Activated CD4-positive, alpha-beta T cell treated with anti-CD3 and anti-CD28 coated beads, Interleukin-2, amount 50 U/mL, for 24 hours (primary cell): ENCODE data around the gene PRKRIP1.
"Not testable (repeated sequence)": the region's sequence is repeated elsewhere in the genome, so short reads cannot be mapped to it uniquely, and the experiment has no call there.

Experiments used
- DNase-seq, 2 donors: peaks; one replicate each; pipeline ENCODE4 v3.0.0-alpha.2; 2020; ENCODE audit warnings: low read depth in 1 of 2, low spot score in 1 of 2

The PRKRIP1 gene

GRCh38 chr7:102455596-102455995 lies 59.4 kb downstream of the PRKRIP1 start:
- no peak for DNase-seq

GRCh38 chr7:102456327-102456726 lies 60.2 kb downstream of the PRKRIP1 start:
- DNase-seq = no peak

GRCh38 chr7:102457352-102457924 lies 61.3 kb downstream of the PRKRIP1 start:
- DNase-seq = no peak

GRCh38 chr7:102459221-102459844 lies 63.2 kb downstream of the PRKRIP1 start:
- no peak for DNase-seq

GRCh38 chr7:102460467-102460866 lies 64.3 kb downstream of the PRKRIP1 start:
- DNase-seq = no peak

- no peak for DNase-seq
These were observed 67.8 kb downstream of the PRKRIP1 start for GRCh38 chr7:102463841-102464576.

- peak; percentile 93 to 94 for DNase-seq
These were observed 68.6 kb downstream of the PRKRIP1 start, which contains the start of the genes ALKBH4 and LRWD1 for GRCh38 chr7:102464577-102465280. TSS of gene ALKBH4 (minus strand) at chr7:102464863. CDS start at chr7:102464836, 27 bp downstream. TSS of gene LRWD1 (plus strand) at chr7:102464984. CDS start at chr7:102465081, 97 bp downstream.

GRCh38 chr7:102466097-102466496 lies 69.9 kb downstream of the PRKRIP1 start:
- no peak for DNase-seq

- DNase-seq = no peak
These were observed 71.7 kb downstream of the PRKRIP1 start for GRCh38 chr7:102467581-102468477.

GRCh38 chr7:102468478-102469350 lies 72.6 kb downstream of the PRKRIP1 start:
- no peak for DNase-seq

- no peak for DNase-seq
These were observed 73.3 kb downstream of the PRKRIP1 start for GRCh38 chr7:102469351-102469971.

- no peak for DNase-seq
These were observed 74.0 kb downstream of the PRKRIP1 start for GRCh38 chr7:102469972-102470825.

- no peak for DNase-seq
These were observed 75.6 kb downstream of the PRKRIP1 start for GRCh38 chr7:102471791-102472125.

- DNase-seq = no peak
These were observed 76.2 kb downstream of the PRKRIP1 start for GRCh38 chr7:102472126-102473041.

- no peak for DNase-seq
These were observed 77.3 kb downstream of the PRKRIP1 start for GRCh38 chr7:102473271-102473991.

GRCh38 chr7:102474116-102474515 lies 78.0 kb downstream of the PRKRIP1 start:
- not testable (repeated sequence) for DNase-seq
